Transverse colon (tissue), 4 donors: ENCODE measurements around the gene GLIPR1L1. TPM values are rescaled to one million over a fixed set of nuclear protein-coding genes. Genes with fewer than 3 reads are reported as not detected.

Experiments
- DNase-seq: peaks from one replicate; pipeline ENCODE4 v3.0.0-alpha.2; 2019
- H3K27ac ChIP-seq, 4 donors: fragments of 200-600 bp; sonication (generic); 2 replicates each; pipeline ENCODE4 v1.5.1; 2016 to 2018; ENCODE audit warnings: inconsistent platforms in 4 of 4
- H3K27me3 ChIP-seq: fragments of 200-600 bp; sonication (generic); 2 replicates; pipeline ENCODE4 v1.5.1; 2017; ENCODE audit warnings: inconsistent platforms
- H3K36me3 ChIP-seq, 4 donors: fragments of 200-600 bp; sonication (generic); 2 replicates each; pipeline ENCODE4 v1.5.1; 2017 to 2019; ENCODE audit warnings: inconsistent platforms in 4 of 4
- H3K4me1 ChIP-seq, 4 donors: fragments of 200-600 bp; sonication (generic); 2 replicates each; pipeline ENCODE4 v1.5.1; 2017 to 2020; ENCODE audit warnings: inconsistent platforms in 4 of 4
- H3K4me3 ChIP-seq, 4 donors: fragments of 200-600 bp; sonication (generic); 1 replicate in 1 of 4; 2 replicates in 3 of 4; pipeline versions ENCODE4 v1.5.1 to v1.6.1; 2017 to 2019; ENCODE audit warnings: inconsistent platforms in 4 of 4
- H3K9me3 ChIP-seq, 2 donors: fragments of 200-600 bp; sonication (generic); 2 replicates each; pipeline ENCODE4 v1.5.1; 2017 to 2019; ENCODE audit warnings: inconsistent platforms in 2 of 2
- EP300 ChIP-seq: sonication (generic); formaldehyde crosslinking; IDR thresholded peaks from one replicate; pipeline ENCODE4 v1.6.1; 2017; ENCODE audit warnings: antibody characterized with exemption, low read depth
- POLR2A ChIP-seq: fragments of 450-650 bp; IDR thresholded peaks from one replicate; pipeline ENCODE4 v1.6.1; 2016; ENCODE audit warnings: antibody characterized with exemption, mild to moderate bottlenecking, moderate library complexity
- POLR2AphosphoS5 ChIP-seq, 3 donors: sonication (generic); formaldehyde crosslinking; IDR thresholded peaks; one replicate each; pipeline ENCODE4 v1.6.1; 2016; ENCODE audit warnings: antibody characterized with exemption in 3 of 3
- WGBS, 2 donors: methylation state at CpG; one replicate each; pipeline ENCODE4 v1.1.5; 2018; ENCODE audit warnings: low coverage in 1 of 2; 5-methylcytosine and 5-hydroxymethylcytosine counted together
- in situ Hi-C, 4 donors: fragments of 200-750 bp; cut with MboI; loops; one replicate each; pipeline versions ENCODE4 v1.15.0 to v1.15.1; 2017; ENCODE audit warnings: low sequenced_read_pairs in 3 of 4, low pct_ligation_motif_present in 1 of 4, low pct_unique_long_range_greater_than_20kb in 1 of 4
- intact Hi-C: fragments of 100-400 bp; cut with DNase I; formaldehyde crosslinking; loops from one replicate; pipeline ENCODE4 v1.15.1; 2023; ENCODE audit warnings: low total_unique reads
- total RNA-seq, 4 donors: library from RNA; depleted of rRNA; stranded (reverse); fragments of >200 nt; gene quantifications; one replicate each; pipeline ENCODE4 v1.1.0, GENCODE V29; 2016
- TF ChIP-seq, protein P1 (sequence below), 5 experiments: fragments of 200-600 bp in 3 of 5; fragments of 450-650 bp in 2 of 5; sonication (generic) in 3 of 5; IDR thresholded peaks; 1 replicate in 2 of 5; 2 replicates in 3 of 5; pipeline ENCODE4 v1.5.1; 2016 to 2017; ENCODE audit warnings: antibody characterized with exemption in 5 of 5, inconsistent platforms in 3 of 5, mild to moderate bottlenecking in 2 of 5, moderate library complexity in 1 of 5

Gene GLIPR1L1
- total RNA-seq, 4 donors from 2014 or later, result not detected

DNA sequence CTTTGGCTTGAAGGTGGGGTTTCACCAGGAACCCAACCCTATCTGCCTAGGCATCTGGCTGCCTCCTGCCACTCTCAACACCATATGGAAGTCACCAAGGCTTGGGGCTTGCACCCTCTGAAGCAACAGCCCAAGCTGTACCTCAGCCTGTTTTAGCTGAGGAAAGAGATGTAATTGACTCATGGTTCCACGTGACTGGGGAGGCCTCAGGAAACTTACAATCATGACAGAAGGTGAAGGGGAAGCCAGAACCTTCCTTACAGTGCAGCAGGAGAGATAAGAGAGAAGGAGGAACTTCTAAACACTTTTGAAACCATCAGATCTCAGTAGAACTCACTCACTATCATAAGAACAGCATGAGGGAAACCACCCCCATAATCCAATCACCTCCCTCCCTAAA lies 26.9 kb downstream of the GLIPR1L1 start:
- no peaks in the 10 kb centered on the region for H3K9me3 ChIP-seq
- no peak for DNase-seq
- WGBS, 2 donors, result 44% methylated on average over 1 of the region's 1 CpG; no CpG with 5 or more reads in 1 of the 2 donors
- intact Hi-C loops, result no loop called here
- H3K27me3 ChIP-seq, result no peaks in the 10 kb centered on the region
- peaks cover 0 to 3% (median 0%) of the 10 kb centered on the region in 4 donors for H3K4me1 ChIP-seq
- no peaks in the 10 kb centered on the region for H3K36me3 ChIP-seq
- no peak overlapping the region for H3K4me3 ChIP-seq
- TF ChIP-seq EP300, result no peak
- TF ChIP-seq POLR2AphosphoS5 (IDR thresholded peaks at IDR 0.05), result no peak
- TF ChIP-seq POLR2A, result no peak
- TF ChIP-seq, protein P1, sequence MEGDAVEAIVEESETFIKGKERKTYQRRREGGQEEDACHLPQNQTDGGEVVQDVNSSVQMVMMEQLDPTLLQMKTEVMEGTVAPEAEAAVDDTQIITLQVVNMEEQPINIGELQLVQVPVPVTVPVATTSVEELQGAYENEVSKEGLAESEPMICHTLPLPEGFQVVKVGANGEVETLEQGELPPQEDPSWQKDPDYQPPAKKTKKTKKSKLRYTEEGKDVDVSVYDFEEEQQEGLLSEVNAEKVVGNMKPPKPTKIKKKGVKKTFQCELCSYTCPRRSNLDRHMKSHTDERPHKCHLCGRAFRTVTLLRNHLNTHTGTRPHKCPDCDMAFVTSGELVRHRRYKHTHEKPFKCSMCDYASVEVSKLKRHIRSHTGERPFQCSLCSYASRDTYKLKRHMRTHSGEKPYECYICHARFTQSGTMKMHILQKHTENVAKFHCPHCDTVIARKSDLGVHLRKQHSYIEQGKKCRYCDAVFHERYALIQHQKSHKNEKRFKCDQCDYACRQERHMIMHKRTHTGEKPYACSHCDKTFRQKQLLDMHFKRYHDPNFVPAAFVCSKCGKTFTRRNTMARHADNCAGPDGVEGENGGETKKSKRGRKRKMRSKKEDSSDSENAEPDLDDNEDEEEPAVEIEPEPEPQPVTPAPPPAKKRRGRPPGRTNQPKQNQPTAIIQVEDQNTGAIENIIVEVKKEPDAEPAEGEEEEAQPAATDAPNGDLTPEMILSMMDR (IDR thresholded peaks at IDR 0.05), result no peak
- in situ Hi-C loops, result no loop called here
- no peak overlapping the region for H3K27ac ChIP-seq

DNA sequence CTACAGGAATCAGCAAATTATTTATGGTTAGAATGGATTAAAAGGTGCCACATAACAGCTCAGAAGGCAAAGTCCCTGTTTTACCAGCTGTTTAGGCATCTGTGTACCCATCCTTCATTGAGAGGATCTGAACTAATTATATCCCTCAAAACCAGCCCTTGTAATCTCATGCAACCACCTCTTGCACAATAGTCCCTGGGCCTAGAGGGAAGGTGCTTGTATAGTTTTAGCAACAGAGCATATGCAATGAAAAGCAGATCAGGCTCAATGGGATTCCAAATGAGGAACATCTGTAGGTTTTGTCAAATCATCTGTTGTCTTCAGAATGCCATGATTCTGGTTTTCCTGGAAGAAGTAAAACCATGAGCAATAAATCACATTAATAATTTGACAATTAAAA lies 30.4 kb downstream of the GLIPR1L1 start:
- TF ChIP-seq POLR2A (no peak), POLR2AphosphoS5 (IDR thresholded peaks at IDR 0.05) (no peak), EP300 (no peak)
- TF ChIP-seq, protein P1 (IDR thresholded peaks at IDR 0.05), result no peak
- no peak for DNase-seq
- peaks cover 0 to 4% (median 0%) of the 10 kb centered on the region in 4 donors for H3K4me1 ChIP-seq
- H3K27ac ChIP-seq, result no peak overlapping the region
- no peaks in the 10 kb centered on the region for H3K36me3 ChIP-seq
- no peak overlapping the region for H3K4me3 ChIP-seq
- intact Hi-C loops (no loop called here), in situ Hi-C loops (no loop called here)
- no peaks in the 10 kb centered on the region for H3K27me3 ChIP-seq
- H3K9me3 ChIP-seq, result no peaks in the 10 kb centered on the region

DNA sequence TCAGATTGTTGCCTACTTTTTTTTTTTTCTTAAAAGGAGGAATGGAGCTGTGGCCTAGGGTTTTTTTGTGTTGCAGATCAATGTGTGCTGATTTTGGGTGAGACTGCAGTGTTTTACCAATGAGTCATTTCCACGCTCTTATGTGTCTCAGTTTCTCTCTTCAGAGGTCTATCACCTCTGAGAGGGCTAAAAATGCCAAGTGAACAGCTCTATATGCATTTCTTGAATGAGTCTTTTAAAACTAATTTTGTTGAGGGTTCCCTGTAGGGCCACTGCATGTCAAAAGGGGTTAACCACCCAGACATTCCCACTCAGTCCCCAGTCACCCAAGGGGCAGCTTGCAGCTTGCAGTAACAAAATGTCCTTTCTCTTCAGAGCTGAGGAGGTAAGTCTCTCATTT lies 32.2 kb downstream of the GLIPR1L1 start:
- no peak overlapping the region for H3K4me3 ChIP-seq
- 86 to 91% methylated on average over 1 of the region's 1 CpG for WGBS, 2 donors
- intact Hi-C loops, result no loop called here
- H3K27me3 ChIP-seq, result no peaks in the 10 kb centered on the region
- H3K9me3 ChIP-seq, result no peaks in the 10 kb centered on the region
- in situ Hi-C loops, result no loop called here
- H3K36me3 ChIP-seq, result no peaks in the 10 kb centered on the region
- H3K4me1 ChIP-seq, result peaks cover 0 to 4% (median 0%) of the 10 kb centered on the region in 4 donors
- H3K27ac ChIP-seq, result no peak overlapping the region
- TF ChIP-seq POLR2A, result no peak
- no peak for TF ChIP-seq EP300
- TF ChIP-seq, protein P1 (IDR thresholded peaks at IDR 0.05), result no peak
- no peak for TF ChIP-seq POLR2AphosphoS5 (IDR thresholded peaks at IDR 0.05)
- DNase-seq, result no peak

GRCh38 chr12:75374971-75375370 lies 40.5 kb downstream of the GLIPR1L1 start:
- intact Hi-C loops (no loop called here), in situ Hi-C loops (no loop called here)
- H3K27ac ChIP-seq, result no peak overlapping the region
- no peaks in the 10 kb centered on the region for H3K36me3 ChIP-seq
- DNase-seq, result no peak
- no peaks in the 10 kb centered on the region for H3K27me3 ChIP-seq
- TF ChIP-seq POLR2AphosphoS5 (IDR thresholded peaks at IDR 0.05), result no peak
- no peak for TF ChIP-seq EP300
- TF ChIP-seq, protein P1 (IDR thresholded peaks at IDR 0.05), result no peak
- no peak for TF ChIP-seq POLR2A
- no peaks in the 10 kb centered on the region for H3K9me3 ChIP-seq
- no peak overlapping the region for H3K4me3 ChIP-seq
- H3K4me1 ChIP-seq, result no peaks in the 10 kb centered on the region
- 100% methylated on average over 2 of the region's 2 CpGs; no CpG with 5 or more reads in 1 of the 2 donors for WGBS, 2 donors
